ENCODE measurements around the gene MARCKS. TPM values are rescaled to one million over a fixed set of nuclear protein-coding genes. Genes with fewer than 3 reads are reported as not detected.

The MARCKS gene, protein sequence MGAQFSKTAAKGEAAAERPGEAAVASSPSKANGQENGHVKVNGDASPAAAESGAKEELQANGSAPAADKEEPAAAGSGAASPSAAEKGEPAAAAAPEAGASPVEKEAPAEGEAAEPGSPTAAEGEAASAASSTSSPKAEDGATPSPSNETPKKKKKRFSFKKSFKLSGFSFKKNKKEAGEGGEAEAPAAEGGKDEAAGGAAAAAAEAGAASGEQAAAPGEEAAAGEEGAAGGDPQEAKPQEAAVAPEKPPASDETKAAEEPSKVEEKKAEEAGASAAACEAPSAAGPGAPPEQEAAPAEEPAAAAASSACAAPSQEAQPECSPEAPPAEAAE
- 10 to 100 TPM; 51.5 to 91.3 (median 56.8) TPM for total RNA-seq

DNA sequence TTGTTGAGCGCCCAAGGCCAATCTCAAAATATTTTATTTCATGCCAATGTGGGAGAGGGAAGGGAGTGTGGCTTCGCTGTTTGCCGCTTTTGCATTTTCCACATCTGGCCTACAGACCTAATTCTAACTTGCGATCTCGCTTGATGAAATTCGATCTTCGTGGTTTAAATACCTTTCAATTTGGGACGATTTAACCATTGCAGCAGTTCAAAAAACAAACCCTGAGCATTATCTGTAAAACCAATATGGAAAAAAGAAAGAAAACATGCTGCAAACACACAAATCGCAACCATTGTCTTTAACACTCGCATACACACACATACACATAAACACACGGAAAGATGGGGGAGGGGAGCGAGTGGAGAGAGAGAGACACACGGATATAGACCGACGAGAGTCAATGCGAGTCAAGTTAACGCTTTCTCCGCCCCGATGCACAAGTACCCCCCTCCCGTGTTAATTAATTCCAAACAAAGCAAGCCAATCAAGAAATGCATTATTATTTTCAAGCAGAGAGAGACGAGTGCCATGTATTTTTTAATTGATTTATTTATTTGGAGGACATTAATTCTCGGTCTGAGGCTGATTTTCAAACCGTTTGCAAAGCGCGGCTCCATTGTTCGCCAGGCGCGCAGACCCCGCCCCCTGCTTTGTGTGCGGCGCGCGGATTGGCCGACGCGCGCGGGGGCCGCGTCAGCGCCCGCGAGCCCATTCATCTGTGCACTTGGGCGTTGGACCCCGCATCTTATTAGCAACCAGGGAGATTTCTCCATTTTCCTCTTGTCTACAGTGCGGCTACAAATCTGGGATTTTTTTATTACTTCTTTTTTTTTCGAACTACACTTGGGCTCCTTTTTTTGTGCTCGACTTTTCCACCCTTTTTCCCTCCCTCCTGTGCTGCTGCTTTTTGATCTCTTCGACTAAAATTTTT, at the start of gene MARCKS:
MARCKS (plus strand) TSS at position 721 of the 931 bp plus-strand sequence. CDS start 401 bp downstream, outside the sequence.
- peak within 1 kb of the TSS; percentile 94 to 97 (median 95) for H3K27ac ChIP-seq
- intact Hi-C loops (cut with DNase I): loop anchor here (10.0 kb wide), 1 partner anchor 222 kb away; no protein-coding TSS in a partner anchor
- peaks cover 0 to 7% (median 0%) of the 10 kb centered on the region in 3 donors for H3K36me3 ChIP-seq
- 1% methylated on average over 49 of the region's 49 CpGs for WGBS, 2 donors
- DNase-seq: peak; percentile 37
- no peaks in the 10 kb centered on the region for H3K9me3 ChIP-seq
- peak within 1 kb of the TSS; percentile 55 to 80 (median 64) for H3K4me3 ChIP-seq
- TF ChIP-seq, protein P1, sequence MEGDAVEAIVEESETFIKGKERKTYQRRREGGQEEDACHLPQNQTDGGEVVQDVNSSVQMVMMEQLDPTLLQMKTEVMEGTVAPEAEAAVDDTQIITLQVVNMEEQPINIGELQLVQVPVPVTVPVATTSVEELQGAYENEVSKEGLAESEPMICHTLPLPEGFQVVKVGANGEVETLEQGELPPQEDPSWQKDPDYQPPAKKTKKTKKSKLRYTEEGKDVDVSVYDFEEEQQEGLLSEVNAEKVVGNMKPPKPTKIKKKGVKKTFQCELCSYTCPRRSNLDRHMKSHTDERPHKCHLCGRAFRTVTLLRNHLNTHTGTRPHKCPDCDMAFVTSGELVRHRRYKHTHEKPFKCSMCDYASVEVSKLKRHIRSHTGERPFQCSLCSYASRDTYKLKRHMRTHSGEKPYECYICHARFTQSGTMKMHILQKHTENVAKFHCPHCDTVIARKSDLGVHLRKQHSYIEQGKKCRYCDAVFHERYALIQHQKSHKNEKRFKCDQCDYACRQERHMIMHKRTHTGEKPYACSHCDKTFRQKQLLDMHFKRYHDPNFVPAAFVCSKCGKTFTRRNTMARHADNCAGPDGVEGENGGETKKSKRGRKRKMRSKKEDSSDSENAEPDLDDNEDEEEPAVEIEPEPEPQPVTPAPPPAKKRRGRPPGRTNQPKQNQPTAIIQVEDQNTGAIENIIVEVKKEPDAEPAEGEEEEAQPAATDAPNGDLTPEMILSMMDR (IDR thresholded peaks at IDR 0.05): peak in 1 of 6 experiments; percentile 10
- TF ChIP-seq POLR2A (IDR thresholded peaks at IDR 0.05): peak in 3 of 4 donors; percentile 58 to 86 (median 62)
- peaks cover 0 to 47% (median 5%) of the 10 kb centered on the region in 3 donors for H3K4me1 ChIP-seq
- H3K27me3 ChIP-seq: peaks cover 0 to 6% (median 0%) of the 10 kb centered on the region in 4 donors

DNA sequence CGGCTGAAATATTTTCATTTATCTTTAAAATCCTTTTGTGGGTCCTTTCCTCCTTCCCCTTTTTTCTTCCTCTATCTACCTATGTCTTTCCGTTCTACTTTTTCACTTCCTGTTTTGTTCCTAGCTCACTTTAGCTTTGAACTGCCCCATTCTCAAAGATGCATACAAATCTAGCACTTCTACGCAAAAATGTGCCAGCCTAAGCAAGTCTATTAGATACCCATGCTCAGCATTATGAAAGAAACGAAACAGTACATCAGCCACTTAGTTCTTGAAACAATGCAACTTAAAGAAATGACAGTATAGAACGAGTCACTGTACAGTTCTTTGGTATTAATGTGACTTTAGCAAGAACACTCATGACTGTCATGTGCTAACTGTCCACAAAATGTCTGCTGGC, 47.3 kb upstream of the MARCKS start:
- Histone ChIP-seq H3K9me3 (no peaks in the 10 kb centered on the region), H3K36me3 (no peaks in the 10 kb centered on the region), H3K4me3 (no peak overlapping the region), H3K4me1 (no peaks in the 10 kb centered on the region), H3K27ac (peak overlapping the region in 1 of 4 donors; percentile 17), H3K27me3 (no peaks in the 10 kb centered on the region)
- TF ChIP-seq, protein P1 (IDR thresholded peaks at IDR 0.05): no peak
- TF ChIP-seq POLR2A (IDR thresholded peaks at IDR 0.05): no peak
- 66 to 77% methylated on average over 5 of the region's 5 CpGs for WGBS, 2 donors
- intact Hi-C loops (cut with DNase I): no loop called here
- DNase-seq: no peak

DNA sequence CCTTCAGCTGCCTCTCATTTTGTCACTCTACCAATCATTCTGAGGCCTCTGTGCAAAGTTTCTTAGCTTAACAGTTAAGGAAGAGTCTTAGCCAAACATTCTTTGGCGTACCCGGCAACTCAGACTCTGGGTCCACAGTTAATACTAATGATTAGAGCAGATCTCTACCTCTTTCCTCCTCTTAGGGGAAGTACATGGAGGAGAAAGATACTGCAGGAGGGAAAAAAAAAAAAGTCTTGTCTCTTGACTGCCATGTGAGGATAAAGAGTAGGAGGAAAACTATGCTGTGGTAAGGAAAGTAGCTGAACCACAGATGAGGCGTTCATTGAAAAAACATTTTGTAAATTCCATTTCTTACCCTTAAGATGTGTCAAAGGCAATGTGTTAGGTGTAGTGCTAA, 44.0 kb upstream of the MARCKS start:
- Histone ChIP-seq H3K9me3 (no peaks in the 10 kb centered on the region), H3K27me3 (no peaks in the 10 kb centered on the region), H3K36me3 (no peaks in the 10 kb centered on the region), H3K4me3 (no peak overlapping the region), H3K27ac (no peak overlapping the region), H3K4me1 (no peaks in the 10 kb centered on the region)
- DNase-seq: no peak
- TF ChIP-seq, protein P1 (IDR thresholded peaks at IDR 0.05): no peak
- no peak for TF ChIP-seq POLR2A (IDR thresholded peaks at IDR 0.05)
- intact Hi-C loops (cut with DNase I): no loop called here
- WGBS, 2 donors: 83 to 92% methylated on average over 3 of the region's 3 CpGs

GRCh38 chr6:113818578-113818977, 38.6 kb upstream of the MARCKS start:
- Histone ChIP-seq H3K4me1 (no peaks in the 10 kb centered on the region), H3K9me3 (no peaks in the 10 kb centered on the region), H3K27me3 (no peaks in the 10 kb centered on the region), H3K4me3 (no peak overlapping the region), H3K36me3 (no peaks in the 10 kb centered on the region), H3K27ac (no peak overlapping the region)
- DNase-seq: no peak
- no peak for TF ChIP-seq POLR2A (IDR thresholded peaks at IDR 0.05)
- TF ChIP-seq, protein P1 (IDR thresholded peaks at IDR 0.05): no peak
- intact Hi-C loops (cut with DNase I): no loop called here
- 84 to 100% methylated on average over 1 of the region's 1 CpG for WGBS, 2 donors
